Hepatocyte (in vitro differentiated cells): ENCODE results near the gene CHD2. TPM values are rescaled to one million over a fixed set of nuclear protein-coding genes. Genes with fewer than 3 reads are reported as not detected.
"Not testable (repeated sequence)": the region's sequence is repeated elsewhere in the genome, so short reads cannot be mapped to it uniquely, and the experiment has no call there.

ENCODE experiments used
- DNase-seq: peaks from one replicate; pipeline ENCODE4 v3.0.0-alpha.2; 2016; ENCODE audit warnings: low spot score
- H2AFZ ChIP-seq: fragments of 200-600 bp; sonication (generic); 2 replicates; pipeline ENCODE4 v1.6.0; 2016; ENCODE audit warnings: antibody characterized with exemption, mild to moderate bottlenecking
- H3K27ac ChIP-seq: fragments of 200-600 bp; sonication (generic); 2 replicates; pipeline ENCODE4 v1.5.1; 2016; ENCODE audit warnings: mild to moderate bottlenecking
- H3K27me3 ChIP-seq: fragments of 200-600 bp; sonication (generic); 2 replicates; pipeline ENCODE4 v1.6.1; 2016
- H3K36me3 ChIP-seq: fragments of 200-600 bp; sonication (generic); replicated peaks from 2 replicates; pipeline ENCODE4 v1.5.1; 2016; ENCODE audit warnings: low read depth; ENCODE audit not compliant: insufficient read depth
- H3K4me1 ChIP-seq: fragments of 200-600 bp; sonication (generic); 2 replicates; pipeline ENCODE4 v1.5.1; 2016; ENCODE audit warnings: mild to moderate bottlenecking, moderate library complexity; ENCODE audit not compliant: insufficient read depth
- H3K4me2 ChIP-seq: fragments of 200-600 bp; sonication (generic); 2 replicates; pipeline ENCODE4 v1.6.0; 2016
- H3K4me3 ChIP-seq: fragments of 200-600 bp; sonication (generic); 2 replicates; pipeline ENCODE4 v1.5.1; 2016; ENCODE audit warnings: mild to moderate bottlenecking
- H3K79me2 ChIP-seq: fragments of 200-600 bp; sonication (generic); 2 replicates; pipeline ENCODE4 v1.6.0; 2017; ENCODE audit warnings: mild to moderate bottlenecking
- H3K9me2 ChIP-seq: fragments of 200-600 bp; sonication (generic); replicated peaks from 2 replicates; pipeline ENCODE4 v1.6.0; 2017; ENCODE audit warnings: mild to moderate bottlenecking; ENCODE audit not compliant: insufficient read depth
- H3K9me3 ChIP-seq: fragments of 200-600 bp; sonication (generic); 2 replicates; pipeline ENCODE4 v1.5.1; 2016; ENCODE audit warnings: low read depth, mild to moderate bottlenecking
- H4K20me1 ChIP-seq: fragments of 200-600 bp; sonication (generic); 2 replicates; pipeline ENCODE4 v1.6.0; 2016; ENCODE audit warnings: mild to moderate bottlenecking; ENCODE audit not compliant: insufficient read depth, poor library complexity, severe bottlenecking
- CTCF ChIP-seq: fragments of 200-600 bp; sonication (generic); IDR thresholded peaks from 2 replicates; pipeline ENCODE4 v1.5.1; 2016; ENCODE audit warnings: antibody characterized with exemption, mild to moderate bottlenecking; ENCODE audit not compliant: poor library complexity
- EZH2 ChIP-seq: fragments of 200-600 bp; sonication (generic); IDR thresholded peaks from 2 replicates; pipeline ENCODE4 v1.6.1; 2016; ENCODE audit warnings: antibody characterized with exemption, mild to moderate bottlenecking, borderline replicate concordance
- EZH2phosphoT487 ChIP-seq: fragments of 200-600 bp; sonication (generic); IDR thresholded peaks from one replicate; pipeline ENCODE4 v1.6.1; 2018; ENCODE audit warnings: antibody characterized with exemption, mild to moderate bottlenecking, low read depth, moderate library complexity; ENCODE audit not compliant: unreplicated experiment, severe bottlenecking
- WGBS: methylation state at CpG from one replicate; pipeline ENCODE4 v1.1.6; 2016; ENCODE audit warnings: low lambda C conversion rate; ENCODE audit errors: missing lambda C conversion rate; 5-methylcytosine and 5-hydroxymethylcytosine counted together
- polyA plus RNA-seq: library from polyadenylated mRNA; unstranded; fragments of >200 nt; fragmentation: Nextera tagmentation; extraction: Ambion mirVana; gene quantifications from 2 replicates; pipeline ENCODE4 v1.2.1, GENCODE V29; 2016
- total RNA-seq: library from RNA; depleted of rRNA; stranded (reverse); fragments of >200 nt; gene quantifications from 2 replicates; pipeline ENCODE4 v1.2.3, GENCODE V29; 2014

The CHD2 gene
- total and polyA plus RNA-seq, 2 experiments from 2014 or later = 49.3 to 133 TPM

- H4K20me1 ChIP-seq = peaks cover 2% of the 10 kb centered on the region
- no peak for DNase-seq
- peaks cover 2% of the 10 kb centered on the region for H3K27me3 ChIP-seq
- H2AFZ ChIP-seq = no peak overlapping the region
- TF ChIP-seq EZH2phosphoT487 (no peak), EZH2 (no peak), CTCF (no peak)
- H3K4me1 ChIP-seq = no peaks in the 10 kb centered on the region
- 86% methylated on average over 8 of the region's 8 CpGs for WGBS
- H3K4me3 ChIP-seq = no peak overlapping the region
- H3K4me2 ChIP-seq = no peak overlapping the region
- H3K36me3 ChIP-seq = no peaks in the 10 kb centered on the region
- H3K9me2 ChIP-seq = no peaks in the 10 kb centered on the region
- H3K79me2 ChIP-seq = no peaks in the 10 kb centered on the region
- H3K9me3 ChIP-seq = no peaks in the 10 kb centered on the region
- no peak overlapping the region for H3K27ac ChIP-seq
These were observed 159.3 kb downstream of the CHD2 start for GRCh38 chr15:93059442-93059841.

GRCh38 chr15:93060336-93061248 lies 160.5 kb downstream of the CHD2 start:
- TF ChIP-seq EZH2phosphoT487 = no peak
- TF ChIP-seq EZH2 = no peak
- TF ChIP-seq CTCF = no peak
- DNase-seq = no peak
- no peak overlapping the region for H3K27ac ChIP-seq
- H3K27me3 ChIP-seq = peaks cover 4% of the 10 kb centered on the region
- WGBS = 91% methylated on average over 19 of the region's 19 CpGs
- H3K9me3 ChIP-seq = no peaks in the 10 kb centered on the region
- H3K4me1 ChIP-seq = no peaks in the 10 kb centered on the region
- no peaks in the 10 kb centered on the region for H3K9me2 ChIP-seq
- H3K36me3 ChIP-seq = no peaks in the 10 kb centered on the region
- no peak overlapping the region for H3K4me3 ChIP-seq
- no peaks in the 10 kb centered on the region for H3K79me2 ChIP-seq
- H2AFZ ChIP-seq = no peak overlapping the region
- H4K20me1 ChIP-seq = peaks cover 2% of the 10 kb centered on the region
- H3K4me2 ChIP-seq = no peak overlapping the region

- H4K20me1 ChIP-seq, H3K9me2 ChIP-seq, H3K4me1 ChIP-seq, H3K79me2 ChIP-seq, DNase-seq, H2AFZ ChIP-seq, H3K36me3 ChIP-seq, H3K4me2 ChIP-seq, H3K27me3 ChIP-seq, H3K9me3 ChIP-seq, H3K27ac ChIP-seq, H3K4me3 ChIP-seq: not testable (repeated sequence)
- WGBS = 74% methylated on average over 11 of the region's 13 CpGs
These were observed 162.6 kb downstream of the CHD2 start for GRCh38 chr15:93062628-93063261.

GRCh38 chr15:93063262-93063671 lies 163.1 kb downstream of the CHD2 start:
- H3K4me1 ChIP-seq = no peaks in the 10 kb centered on the region
- no peak overlapping the region for H3K27ac ChIP-seq
- WGBS = 42% methylated on average over 8 of the region's 8 CpGs
- no peaks in the 10 kb centered on the region for H3K36me3 ChIP-seq
- no peaks in the 10 kb centered on the region for H3K9me3 ChIP-seq
- no peak for TF ChIP-seq EZH2phosphoT487
- no peak for TF ChIP-seq EZH2
- TF ChIP-seq CTCF = no peak
- H3K9me2 ChIP-seq = no peaks in the 10 kb centered on the region
- H3K27me3 ChIP-seq = peaks cover 4% of the 10 kb centered on the region
- H3K4me2 ChIP-seq = no peak overlapping the region
- H4K20me1 ChIP-seq = peaks cover 2% of the 10 kb centered on the region
- no peak overlapping the region for H3K4me3 ChIP-seq
- DNase-seq = no peak
- no peak overlapping the region for H2AFZ ChIP-seq
- H3K79me2 ChIP-seq = no peaks in the 10 kb centered on the region
